ENCODE data around the gene AFF1. TPM values are rescaled to one million over a fixed set of nuclear protein-coding genes. Genes with fewer than 3 reads are reported as not detected.
A peak's percentile ranks its signal among the peaks of the same experiment; 100 is the strongest.

The AFF1 gene
- total RNA-seq, 1 donor from 2014 or later: 194 TPM

- no peak for DNase-seq (ENCODE audit: low spot score)
Measured at GRCh38 chr4:86950831-86951525, 16.2 kb downstream of the AFF1 start.

GRCh38 chr4:86955888-86956451 lies 21.2 kb downstream of the AFF1 start:
- no peak for DNase-seq (ENCODE audit: low spot score)

- no peak for DNase-seq (ENCODE audit: low spot score)
Measured at GRCh38 chr4:86957215-86957614, 22.4 kb downstream of the AFF1 start.

GRCh38 chr4:86959588-86960500 lies 25.0 kb downstream of the AFF1 start:
- DNase-seq (ENCODE audit: low spot score): no peak

DNA sequence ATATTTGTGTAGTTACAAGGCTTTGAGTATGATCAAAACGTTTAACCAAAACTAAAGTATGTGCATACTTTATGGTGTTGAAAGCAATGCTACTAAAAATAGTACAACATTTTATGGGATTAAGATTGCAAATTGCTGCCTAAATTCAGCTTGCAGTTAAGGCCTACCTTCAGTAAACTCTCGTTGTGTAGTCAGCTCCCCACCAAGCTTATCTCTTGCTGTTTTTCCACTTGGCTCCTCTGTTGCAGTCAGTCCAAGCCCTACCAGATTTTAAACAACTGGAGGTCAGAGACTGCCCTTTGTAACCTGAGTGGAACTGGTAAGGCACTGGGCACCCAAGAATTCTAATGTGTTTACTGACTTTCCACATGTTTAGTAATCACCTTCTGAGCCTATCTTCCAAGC lies 25.7 kb downstream of the AFF1 start:
- DNase-seq (ENCODE audit: low spot score): no peak

DNA sequence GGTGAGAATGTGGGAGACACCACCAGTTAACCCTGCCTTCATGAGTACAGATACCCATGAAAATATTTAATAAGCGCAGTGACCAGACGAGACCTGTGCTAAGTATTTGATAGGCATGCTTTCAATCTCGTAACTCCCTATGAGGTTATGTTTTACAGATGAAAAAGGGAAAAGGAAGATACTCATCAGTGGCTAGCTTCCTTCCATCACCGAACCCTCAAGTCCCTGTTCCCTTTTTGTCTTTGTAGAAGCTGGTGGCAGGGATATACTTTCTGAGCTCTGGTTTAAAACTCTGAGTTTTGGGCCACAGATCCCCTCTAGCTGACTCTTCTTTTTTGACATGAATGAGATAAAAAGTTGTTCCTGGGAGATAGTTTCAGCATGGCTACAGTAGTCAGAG lies 26.3 kb downstream of the AFF1 start:
- DNase-seq (ENCODE audit: low spot score): no peak

DNA sequence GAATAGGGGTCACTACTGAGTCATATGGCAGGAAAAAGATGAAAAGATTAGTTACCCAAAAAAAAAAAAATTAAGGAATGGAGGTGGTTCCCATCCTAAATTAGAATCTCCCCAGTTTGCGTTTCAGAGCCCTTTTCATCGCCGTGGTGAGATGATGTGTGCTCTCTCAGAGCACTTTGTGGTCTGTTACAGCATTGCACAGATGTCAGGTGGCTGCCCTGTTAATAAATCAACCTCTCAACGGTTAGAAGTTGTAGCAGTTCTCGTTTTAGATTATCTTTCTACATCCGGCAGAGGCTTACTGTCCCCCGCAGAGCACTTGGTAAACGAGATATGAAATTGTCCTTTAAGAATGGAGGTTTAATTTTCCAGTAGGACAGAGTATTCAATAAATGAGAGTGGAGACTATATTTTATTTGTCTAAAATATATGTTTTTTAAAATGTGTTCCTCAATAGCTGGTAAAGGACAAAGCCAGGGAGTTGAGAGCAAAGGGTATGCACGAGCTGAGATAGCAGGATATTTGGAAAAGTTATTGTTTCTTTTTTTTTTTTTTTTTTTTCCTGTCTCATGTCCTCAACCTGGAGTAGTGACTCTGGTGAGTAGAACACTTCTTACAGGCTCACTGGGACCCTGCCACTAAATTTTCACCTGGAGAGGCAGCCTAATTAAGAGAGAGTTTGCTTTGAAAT lies 26.9 kb downstream of the AFF1 start:
- DNase-seq (ENCODE audit: low spot score): no peak

GRCh38 chr4:86963697-86964096 lies 28.9 kb downstream of the AFF1 start:
- DNase-seq (ENCODE audit: low spot score): no peak

- DNase-seq (ENCODE audit: low spot score): no peak
Measured at GRCh38 chr4:86965019-86965976, 30.5 kb downstream of the AFF1 start.

DNA sequence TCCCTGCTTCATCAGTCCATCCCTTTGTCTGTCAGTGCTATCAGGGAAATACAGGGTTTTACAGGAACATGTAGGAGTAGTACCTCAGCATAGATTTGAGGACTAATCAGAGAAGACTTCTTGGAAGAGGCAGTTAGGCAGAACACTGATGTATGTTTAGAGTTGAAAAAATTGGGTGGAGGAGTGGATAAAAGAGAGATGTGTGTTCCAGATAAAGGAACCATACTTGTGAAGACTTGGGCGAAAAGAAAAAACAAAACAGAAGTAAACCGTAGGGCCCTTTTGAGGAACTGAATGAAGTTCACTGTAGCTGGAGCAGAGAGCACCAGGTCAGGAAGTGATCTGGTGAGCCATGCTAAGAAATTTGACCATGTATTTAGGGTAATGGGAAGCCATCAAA lies 32.3 kb downstream of the AFF1 start:
- no peak for DNase-seq (ENCODE audit: low spot score)

DNA sequence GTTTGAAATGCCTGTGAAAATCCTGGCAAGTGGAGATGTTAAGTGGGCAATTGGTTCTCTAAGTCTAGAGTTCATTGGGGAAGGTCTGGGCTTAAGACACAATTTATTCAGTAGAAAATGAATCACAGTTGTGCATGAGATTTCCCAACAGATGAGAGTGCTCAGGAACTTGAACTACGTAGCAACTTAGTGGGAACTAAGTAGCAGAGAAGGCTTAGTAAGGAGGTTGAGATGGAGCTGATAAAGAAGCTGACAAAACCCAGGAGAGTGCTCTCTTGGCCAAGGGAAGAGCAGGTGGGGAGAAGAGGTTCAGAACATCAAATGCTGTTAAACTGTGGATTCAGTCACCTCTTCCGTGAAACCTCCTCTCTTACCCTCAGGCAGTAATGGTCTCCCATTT lies 33.0 kb downstream of the AFF1 start:
- no peak for DNase-seq (ENCODE audit: low spot score)

- no peak for DNase-seq (ENCODE audit: low spot score)
Measured at GRCh38 chr4:86968547-86968946, 33.7 kb downstream of the AFF1 start.

DNA sequence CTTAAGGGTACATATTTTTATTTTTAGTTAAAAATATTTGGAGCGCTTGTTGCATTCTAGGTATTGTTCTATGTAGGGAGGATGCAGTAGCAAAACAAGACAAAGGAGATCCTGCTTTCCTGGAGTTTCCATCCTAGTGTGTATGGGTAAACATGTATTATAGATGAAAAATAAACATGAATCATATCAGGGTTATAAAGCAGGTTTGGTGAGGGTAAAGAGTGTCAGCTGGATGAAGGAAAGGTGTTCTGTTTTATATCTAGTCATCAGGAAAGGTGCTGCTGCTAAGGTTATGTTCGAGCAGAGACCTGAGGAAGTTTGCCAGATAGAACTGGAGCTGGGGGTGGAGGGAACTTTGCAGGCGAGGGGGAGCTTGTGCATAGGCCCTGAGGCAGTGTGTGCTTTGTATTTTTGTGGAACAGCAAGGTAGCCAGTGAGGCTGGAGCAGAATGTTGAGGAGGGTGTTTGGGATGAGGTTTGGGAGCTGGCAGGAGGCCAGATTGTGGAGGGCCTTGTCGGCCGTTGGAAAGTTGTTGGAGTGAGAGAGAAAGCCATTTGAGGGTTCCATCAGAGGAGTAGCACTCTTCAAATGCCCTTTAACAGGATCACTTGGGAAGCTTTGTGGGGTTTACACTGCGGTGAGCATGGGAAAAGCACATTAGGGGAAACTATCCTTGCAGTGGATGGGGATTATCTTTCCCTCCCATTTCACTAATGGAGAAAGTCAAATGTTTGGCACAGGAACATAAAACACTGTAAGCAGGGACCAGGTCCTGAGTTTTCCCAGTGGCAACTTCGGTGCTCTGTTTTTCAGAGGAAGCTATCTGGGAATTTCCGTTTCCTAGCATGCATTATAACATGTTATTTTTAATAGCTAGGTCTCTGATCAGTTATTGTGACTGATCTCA lies 35.9 kb downstream of the AFF1 start:
- DNase-seq (ENCODE audit: low spot score): no peak

- no peak for DNase-seq (ENCODE audit: low spot score)
Measured at GRCh38 chr4:86971355-86971683, 36.5 kb downstream of the AFF1 start.

- peak; percentile 63 for DNase-seq (ENCODE audit: low spot score)
Measured at GRCh38 chr4:86972997-86973396, 38.2 kb downstream of the AFF1 start.

- no peak for DNase-seq (ENCODE audit: low spot score)
Measured at GRCh38 chr4:86973668-86974067, 38.9 kb downstream of the AFF1 start.

DNA sequence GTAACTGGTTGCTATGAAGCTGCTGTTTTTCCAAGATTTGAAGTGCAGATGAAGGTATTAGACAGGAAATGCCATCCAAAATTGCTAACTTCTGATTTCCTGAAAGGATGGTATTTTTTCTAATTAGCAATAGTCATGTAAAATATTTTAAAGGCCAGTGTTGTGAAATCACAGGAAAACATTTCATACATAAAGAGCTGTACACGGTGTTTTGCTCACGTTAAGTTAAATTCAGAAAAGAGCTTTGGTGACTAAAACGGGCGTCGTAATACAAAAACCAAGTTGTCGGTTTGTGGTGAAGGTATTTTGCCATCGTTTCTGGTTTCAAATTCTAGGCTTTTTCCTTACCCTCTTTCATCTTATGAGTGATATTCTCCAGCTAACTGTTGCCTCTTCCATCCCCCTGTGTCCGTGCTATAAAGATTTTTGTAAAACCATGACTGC lies 39.8 kb downstream of the AFF1 start:
- DNase-seq (ENCODE audit: low spot score): no peak

DNA sequence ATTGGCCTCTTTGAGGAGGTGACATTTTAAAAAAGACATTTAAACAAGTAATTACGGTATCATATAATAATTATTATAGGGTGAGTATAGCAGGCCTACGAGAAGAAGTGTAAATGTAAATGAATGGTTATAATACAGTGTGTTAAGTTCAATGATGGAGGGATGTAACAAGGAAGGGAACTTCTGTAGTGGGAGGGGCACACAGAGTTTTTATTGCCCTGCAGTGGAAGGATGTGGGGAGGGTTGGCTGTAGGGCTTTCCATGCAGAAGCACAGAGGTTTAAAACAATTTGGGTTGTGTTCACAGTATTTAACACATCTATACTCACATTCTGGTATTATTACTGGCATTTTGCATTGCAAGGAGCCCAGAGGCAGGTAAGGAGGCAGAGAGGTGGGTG lies 41.1 kb downstream of the AFF1 start:
- DNase-seq (ENCODE audit: low spot score): no peak

GRCh38 chr4:86976801-86977485 lies 42.1 kb downstream of the AFF1 start:
- no peak for DNase-seq (ENCODE audit: low spot score)
